ENCODE measurements around the gene HAO2.
"Not testable (repeated sequence)": the region's sequence is repeated elsewhere in the genome, so short reads cannot be mapped to it uniquely, and the experiment has no call there.

Gene HAO2

DNA sequence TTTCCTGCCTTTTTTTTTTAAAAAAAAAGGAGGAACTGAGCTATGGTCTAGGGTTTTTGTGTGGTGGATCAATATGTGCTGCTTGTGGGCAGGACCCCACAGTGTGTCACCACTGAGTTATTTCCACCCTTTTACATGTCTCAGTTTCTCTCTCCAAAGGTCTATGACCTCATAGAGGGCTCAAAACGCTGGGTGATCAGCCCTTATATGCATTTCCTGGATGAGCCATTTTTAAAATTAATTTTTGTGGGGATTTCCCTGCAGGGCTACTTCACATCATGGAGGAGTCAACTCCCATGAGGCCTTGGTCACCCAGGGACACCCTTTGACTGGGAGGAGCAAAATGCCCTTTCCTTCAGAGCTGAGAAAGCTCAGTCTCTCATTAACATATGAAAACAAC is 20.7 kb upstream of the HAO2 start:
- no peak for DNase-seq (ENCODE audit: low spot score)

DNA sequence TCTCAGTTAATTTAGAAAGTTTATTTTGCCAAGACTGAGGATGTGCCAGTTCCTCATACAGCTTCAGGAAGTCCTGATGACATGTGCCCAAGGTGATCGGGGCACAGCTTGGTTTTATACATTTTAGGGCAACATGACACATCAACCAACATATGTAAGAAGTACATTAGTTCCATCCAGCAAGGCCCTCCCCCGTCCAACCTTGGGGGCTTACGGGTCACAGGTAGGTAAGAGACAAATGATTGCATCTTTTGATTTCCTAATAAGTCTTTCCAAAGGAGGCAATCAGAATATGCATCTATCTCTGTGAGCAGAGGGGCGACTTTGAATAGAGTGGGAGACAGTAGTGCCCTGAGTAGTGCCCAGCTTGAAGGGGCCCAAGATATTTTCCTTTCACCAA is 19.6 kb upstream of the HAO2 start:
- DNase-seq (ENCODE audit: low spot score): no peak

- DNase-seq (ENCODE audit: low spot score): not testable (repeated sequence)
Observed at GRCh38 chr1:119350866-119351265, 17.7 kb upstream of the HAO2 start.

GRCh38 chr1:119351997-119352396 is 16.6 kb upstream of the HAO2 start:
- DNase-seq (ENCODE audit: low spot score): no peak

DNA sequence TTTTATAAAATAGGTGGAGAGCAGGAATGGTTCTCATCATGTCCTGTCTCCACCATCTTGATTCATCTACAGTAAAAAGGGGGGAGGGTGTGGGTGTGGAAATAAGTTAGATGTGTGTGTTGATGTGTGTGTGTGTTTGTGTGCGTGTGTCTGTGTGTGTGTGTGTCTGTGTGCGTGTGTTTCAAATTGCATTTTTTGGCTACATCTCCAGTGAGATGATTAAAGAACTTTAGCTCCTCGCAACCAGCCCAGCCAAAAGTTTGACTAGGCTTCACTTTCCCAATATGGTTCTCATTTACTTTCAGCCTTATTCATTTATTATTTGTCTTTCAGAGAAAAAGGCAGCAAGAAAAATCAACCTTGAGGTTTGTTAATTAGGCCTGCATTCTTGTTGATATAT is 14.7 kb upstream of the HAO2 start:
- DNase-seq (ENCODE audit: low spot score): peak; percentile 21

- peak; percentile 58 for DNase-seq (ENCODE audit: low spot score)
Observed at GRCh38 chr1:119358636-119359035, 9.9 kb upstream of the HAO2 start.

GRCh38 chr1:119359730-119360129 is 8.9 kb upstream of the HAO2 start:
- DNase-seq (ENCODE audit: low spot score): no peak

DNA sequence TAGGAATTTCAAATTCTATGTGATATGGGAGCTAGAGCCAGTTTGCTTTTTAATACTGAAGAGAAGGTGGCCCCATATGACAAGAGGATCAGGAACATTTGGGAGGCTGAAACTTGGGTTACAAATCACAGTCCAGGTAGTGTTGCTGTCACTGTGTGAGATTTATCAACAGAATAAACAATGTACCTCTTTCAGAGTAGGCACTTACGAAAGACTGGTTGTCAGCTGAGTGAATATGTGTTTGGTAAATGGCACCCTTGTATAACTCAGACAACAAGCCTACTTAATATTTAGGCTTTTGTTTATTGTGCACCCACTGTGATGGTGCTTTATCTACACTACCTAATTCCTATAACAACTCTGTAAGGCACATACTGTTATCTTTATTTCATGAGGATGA is 7.4 kb upstream of the HAO2 start:
- DNase-seq (ENCODE audit: low spot score): no peak

GRCh38 chr1:119361620-119362344 is 6.8 kb upstream of the HAO2 start:
- DNase-seq (ENCODE audit: low spot score): no peak

GRCh38 chr1:119363162-119363561 is 5.4 kb upstream of the HAO2 start:
- DNase-seq (ENCODE audit: low spot score): no peak

DNA sequence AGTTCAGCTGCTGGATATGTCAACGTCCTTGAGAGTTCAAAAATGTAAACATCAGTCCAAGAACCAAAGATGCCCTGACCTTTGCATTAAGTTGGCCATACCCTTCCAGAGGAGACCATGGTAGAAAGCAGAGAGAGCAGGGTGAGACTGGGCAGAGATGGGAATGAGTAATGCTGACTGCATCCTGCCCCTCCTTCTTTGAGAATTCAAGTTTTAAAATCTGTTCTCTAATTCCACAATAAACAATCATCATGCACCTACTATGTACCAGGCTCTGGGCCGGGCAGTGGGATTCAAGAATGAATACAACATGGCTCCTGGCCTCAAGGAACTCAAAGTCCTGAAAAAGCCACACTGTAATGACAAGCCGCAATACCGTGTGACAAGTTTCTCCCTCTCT is 3.9 kb upstream of the HAO2 start:
- peak; percentile 44 for DNase-seq (ENCODE audit: low spot score)

GRCh38 chr1:119366424-119366823 is 2.2 kb upstream of the HAO2 start:
- DNase-seq (ENCODE audit: low spot score): no peak

DNA sequence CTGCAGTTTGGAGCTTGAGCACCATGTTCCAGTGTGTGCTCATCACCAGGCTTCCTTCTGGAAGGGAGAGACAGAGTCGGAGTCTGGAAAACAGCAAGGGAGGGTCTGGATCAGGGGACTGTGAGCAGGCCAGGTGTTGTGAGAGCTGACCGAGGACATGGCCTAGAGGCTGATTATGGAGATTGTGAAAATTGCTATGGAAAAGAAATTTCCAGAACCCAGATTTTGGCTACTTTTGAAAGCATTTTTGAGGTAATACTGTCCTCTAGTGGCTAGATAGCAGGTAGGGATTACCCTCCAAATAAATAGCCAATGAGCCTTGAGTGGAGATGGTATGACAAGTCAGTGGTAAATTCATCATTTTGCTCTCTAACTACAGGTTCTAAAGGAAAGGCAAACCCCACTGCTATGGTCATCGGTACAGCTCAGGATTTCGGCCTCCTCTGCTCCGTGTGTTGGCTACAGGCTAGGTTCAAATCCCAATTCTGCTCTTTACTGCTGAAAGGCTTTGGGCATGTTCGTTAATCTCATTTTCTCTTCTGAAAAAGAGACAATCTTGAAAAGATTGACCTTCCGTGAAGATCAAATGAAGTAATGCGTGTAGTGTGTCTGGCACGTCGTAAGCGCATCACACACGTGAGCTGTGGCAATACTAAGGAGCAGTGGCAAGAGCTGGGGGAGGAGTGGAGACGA is 1.0 kb upstream of the HAO2 start:
- peak; percentile 74 for DNase-seq (ENCODE audit: low spot score)

DNA sequence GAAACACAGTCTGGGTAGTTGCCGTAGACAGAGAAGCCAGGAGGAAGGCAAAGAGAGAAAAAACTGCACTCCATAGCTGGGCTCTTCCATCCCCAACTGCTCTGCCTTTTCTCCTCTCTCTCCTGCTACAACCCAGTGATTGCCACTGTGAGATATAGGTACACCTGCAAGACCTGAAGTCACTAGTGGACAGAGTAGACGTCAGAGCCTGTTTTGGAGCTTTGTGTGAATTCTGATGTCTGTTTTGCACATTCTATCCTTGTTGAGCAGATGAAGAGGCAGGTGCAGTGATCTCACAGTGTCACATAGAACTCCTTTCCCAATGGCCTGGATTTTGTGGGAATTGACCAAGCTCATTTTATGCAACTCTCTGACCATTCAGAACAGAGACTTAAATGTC is 2.2 kb downstream of the HAO2 start:
- DNase-seq (ENCODE audit: low spot score): no peak

DNA sequence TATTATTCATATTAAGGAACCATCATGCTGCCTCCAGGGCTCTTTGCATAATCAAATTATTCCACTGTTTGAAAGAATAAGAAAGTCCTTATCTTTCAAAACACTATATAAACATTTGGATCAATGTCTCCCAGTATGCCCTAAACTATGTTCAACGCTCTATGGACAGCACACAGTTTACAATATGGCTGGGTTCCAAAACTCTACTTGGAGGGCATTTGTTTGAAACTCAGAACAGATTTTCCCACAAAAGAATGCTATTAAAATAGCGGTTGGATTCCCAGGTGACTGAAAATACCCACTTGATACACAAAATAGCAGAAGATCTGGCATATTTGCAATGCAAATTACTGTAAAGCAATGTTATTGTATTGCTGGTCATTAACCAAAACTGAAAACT is 3.2 kb downstream of the HAO2 start:
- no peak for DNase-seq (ENCODE audit: low spot score)

GRCh38 chr1:119372503-119373086 is 4.0 kb downstream of the HAO2 start:
- DNase-seq (ENCODE audit: low spot score): peak; percentile 53

DNA sequence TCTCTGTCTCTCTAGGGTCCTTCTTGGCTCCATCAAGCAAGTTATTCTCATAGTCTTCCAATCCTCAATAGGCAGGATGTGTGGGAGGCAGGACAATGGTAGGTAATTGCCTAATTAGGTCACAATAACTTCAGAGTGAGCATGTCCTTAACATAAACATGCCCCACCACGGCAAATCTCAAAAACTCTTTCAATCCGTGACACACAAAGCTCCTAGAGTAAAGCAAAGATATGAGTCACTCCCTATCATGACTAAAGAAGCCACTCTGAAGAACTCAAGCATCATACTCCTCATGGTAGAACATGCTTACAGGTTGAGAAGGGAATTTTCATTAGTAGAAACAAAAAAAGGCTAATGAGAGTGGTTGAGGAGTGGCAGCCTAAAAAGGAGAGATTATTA is 4.9 kb downstream of the HAO2 start:
- peak; percentile 36 for DNase-seq (ENCODE audit: low spot score)

DNA sequence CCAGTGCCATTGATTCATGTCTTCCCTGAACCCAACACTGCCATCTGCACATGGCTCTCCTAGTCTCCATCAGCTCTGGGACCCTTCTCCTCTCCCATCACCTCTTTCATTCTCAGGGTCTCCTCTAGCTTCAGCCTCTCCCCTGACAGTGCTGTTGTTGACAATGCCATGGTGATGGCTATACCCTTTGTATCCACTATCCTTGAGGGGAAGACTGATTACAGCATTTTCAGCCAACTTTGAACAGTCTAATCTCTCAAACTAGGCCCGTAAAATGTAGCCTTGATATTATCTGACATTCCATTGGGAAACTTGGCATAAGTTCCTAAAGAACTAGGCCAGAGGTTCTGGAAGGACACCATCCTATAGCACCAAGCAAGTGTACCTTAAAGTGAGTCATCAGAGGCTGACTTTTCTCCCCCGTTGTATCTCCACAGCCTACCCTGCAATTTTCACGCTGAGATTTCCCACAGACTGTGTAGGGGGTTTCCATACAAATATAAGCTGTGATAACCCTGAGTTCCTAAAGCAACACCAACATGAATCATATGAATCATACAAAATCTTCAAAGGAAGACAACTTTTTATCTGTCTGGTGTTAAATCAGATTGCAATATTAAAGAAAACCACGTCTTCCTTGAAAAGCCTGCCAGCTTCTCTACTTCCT is 5.8 kb downstream of the HAO2 start:
- no peak for DNase-seq (ENCODE audit: low spot score)

DNA sequence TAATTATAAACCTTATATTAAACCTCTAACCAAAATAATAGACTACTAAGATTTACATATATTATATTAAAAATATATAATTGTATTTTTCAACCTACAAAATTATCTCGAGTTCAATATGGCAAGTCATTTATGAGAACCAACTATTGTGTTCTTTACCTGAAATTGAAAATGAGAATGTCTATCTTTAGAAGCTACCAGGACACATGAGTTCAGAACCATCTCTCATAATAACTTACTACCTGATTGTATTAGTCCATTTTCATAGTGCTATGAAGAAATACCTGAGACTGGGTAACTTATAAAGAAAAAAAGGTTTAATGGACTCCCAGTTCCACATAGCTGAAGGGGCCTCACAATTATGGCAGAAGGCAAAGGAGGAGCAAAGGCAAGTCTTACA is 6.8 kb downstream of the HAO2 start:
- DNase-seq (ENCODE audit: low spot score): no peak

DNA sequence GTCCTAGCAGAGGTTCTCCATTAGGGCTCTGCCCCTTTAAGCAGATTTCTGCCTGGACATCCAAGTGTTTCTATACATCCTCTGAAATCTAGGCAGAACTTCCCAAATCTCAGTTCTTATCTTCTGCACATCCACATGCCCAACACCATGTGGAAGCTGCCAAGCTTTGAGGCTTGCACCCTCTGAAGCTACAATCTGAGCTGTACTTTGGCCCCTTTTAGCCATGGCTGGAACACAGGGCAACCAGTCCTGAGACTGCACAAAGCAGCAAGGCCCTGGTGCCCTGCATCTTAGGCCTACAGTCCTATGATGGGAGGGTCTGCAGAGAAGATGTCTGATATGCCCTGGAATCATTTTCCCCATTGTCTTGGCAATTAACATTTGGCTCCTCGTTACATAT is 8.0 kb downstream of the HAO2 start:
- DNase-seq (ENCODE audit: low spot score): no peak

GRCh38 chr1:119377594-119377993 is 9.0 kb downstream of the HAO2 start:
- DNase-seq (ENCODE audit: low spot score): not testable (repeated sequence)

DNA sequence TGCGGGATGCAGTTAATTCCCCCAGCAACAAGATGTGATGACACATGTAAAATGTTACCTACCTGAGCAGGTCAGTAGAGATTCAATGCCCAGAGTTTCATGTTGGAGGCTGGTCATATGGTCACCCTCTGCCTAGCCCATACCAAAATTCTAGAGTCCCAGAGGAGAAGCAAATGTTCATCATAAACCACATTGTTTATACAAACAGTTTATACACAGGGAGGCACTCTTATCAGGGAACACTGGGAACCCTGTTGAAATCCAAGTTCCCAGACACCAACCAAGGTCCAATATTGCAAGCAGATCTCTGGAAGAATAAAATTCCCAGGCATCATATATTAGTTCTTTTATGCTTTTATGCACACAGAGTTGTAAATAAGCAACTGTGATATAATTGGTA is 10.5 kb downstream of the HAO2 start:
- no peak for DNase-seq (ENCODE audit: low spot score)

- no peak for DNase-seq (ENCODE audit: low spot score)
Observed at GRCh38 chr1:119380304-119380703, 11.7 kb downstream of the HAO2 start.
